ENCODE data around the gene BMPR1A. TPM values are rescaled to one million over a fixed set of nuclear protein-coding genes. Genes with fewer than 3 reads are reported as not detected.
"Not testable (repeated sequence)": the region's sequence is repeated elsewhere in the genome, so short reads cannot be mapped to it uniquely, and the experiment has no call there.

The BMPR1A gene
- total RNA-seq, 1 experiment from 2014 or later, result 24.3 TPM

- Histone ChIP-seq H3K9me2 (ENCODE audit: insufficient read depth) (no peaks in the 10 kb centered on the region), H3K36me3 (ENCODE audit: low read depth) (no peaks in the 10 kb centered on the region), H3K9me3 (ENCODE audit: insufficient read depth, low read depth) (no peaks in the 10 kb centered on the region), H4K20me1 (ENCODE audit: insufficient read depth) (no peaks in the 10 kb centered on the region), H3K27me3 (ENCODE audit: insufficient read depth, low read depth) (no peaks in the 10 kb centered on the region), H3K4me3 (no peak overlapping the region), H3K27ac (no peak overlapping the region), H3F3A (ENCODE audit: insufficient read depth, low read depth) (no peaks in the 10 kb centered on the region), H3K4me1 (replicated peaks; ENCODE audit: insufficient read depth) (no peaks in the 10 kb centered on the region), H3K79me2 (ENCODE audit: low read depth) (no peaks in the 10 kb centered on the region), H2AFZ (no peak overlapping the region), H3K4me2 (no peak overlapping the region)
- no peak for DNase-seq
- no TSS peak for BruUV-seq (replicated peaks)
- intact Hi-C loops (cut with micrococcal nuclease; ENCODE audit: unreplicated experiment), result no loop called here
- TF ChIP-seq EZH2 (IDR thresholded peaks at IDR 0.05; ENCODE audit: low read depth) (no peak), CTCF (conservative IDR thresholded peaks at IDR 0.05) (no peak)
- ChIA-PET CTCF (no interaction called here), POLR2A (ENCODE audit: unreplicated experiment) (no interaction called here)
Measured at GRCh38 chr10:86862786-86863483, 106.5 kb downstream of the BMPR1A start.

- BruUV-seq (replicated peaks), result no TSS peak
- no peaks in the 10 kb centered on the region for H3K4me1 ChIP-seq (replicated peaks; ENCODE audit: insufficient read depth)
- intact Hi-C loops (cut with micrococcal nuclease; ENCODE audit: unreplicated experiment), result no loop called here
- H3K4me3 ChIP-seq, result no peak overlapping the region
- no peak overlapping the region for H3K27ac ChIP-seq
- CTCF ChIA-PET, result no interaction called here
- DNase-seq, result no peak
- H2AFZ ChIP-seq, result no peak overlapping the region
- no peaks in the 10 kb centered on the region for H3F3A ChIP-seq (ENCODE audit: insufficient read depth, low read depth)
- POLR2A ChIA-PET (ENCODE audit: unreplicated experiment), result no interaction called here
- TF ChIP-seq CTCF (conservative IDR thresholded peaks at IDR 0.05), result no peak
- TF ChIP-seq EZH2 (IDR thresholded peaks at IDR 0.05; ENCODE audit: low read depth), result no peak
- H4K20me1 ChIP-seq (ENCODE audit: insufficient read depth), result no peaks in the 10 kb centered on the region
- H3K9me3 ChIP-seq (ENCODE audit: insufficient read depth, low read depth), result no peaks in the 10 kb centered on the region
- no peaks in the 10 kb centered on the region for H3K79me2 ChIP-seq (ENCODE audit: low read depth)
- no peaks in the 10 kb centered on the region for H3K36me3 ChIP-seq (ENCODE audit: low read depth)
- H3K4me2 ChIP-seq, result no peak overlapping the region
- no peaks in the 10 kb centered on the region for H3K9me2 ChIP-seq (ENCODE audit: insufficient read depth)
- no peaks in the 10 kb centered on the region for H3K27me3 ChIP-seq (ENCODE audit: insufficient read depth, low read depth)
Measured at GRCh38 chr10:86863484-86863842, 107.0 kb downstream of the BMPR1A start.

GRCh38 chr10:86865011-86865811, 108.8 kb downstream of the BMPR1A start:
- H3K9me3 ChIP-seq (ENCODE audit: insufficient read depth, low read depth); H3K27me3 ChIP-seq (ENCODE audit: insufficient read depth, low read depth); POLR2A ChIA-PET (ENCODE audit: unreplicated experiment); H3K27ac ChIP-seq; H3K79me2 ChIP-seq (ENCODE audit: low read depth); DNase-seq; BruUV-seq (replicated peaks); H3F3A ChIP-seq (ENCODE audit: insufficient read depth, low read depth); H4K20me1 ChIP-seq (ENCODE audit: insufficient read depth); H2AFZ ChIP-seq; H3K4me2 ChIP-seq; H3K4me1 ChIP-seq (replicated peaks; ENCODE audit: insufficient read depth); H3K4me3 ChIP-seq; H3K9me2 ChIP-seq (ENCODE audit: insufficient read depth); CTCF ChIA-PET; intact Hi-C loops (cut with micrococcal nuclease; ENCODE audit: unreplicated experiment); H3K36me3 ChIP-seq (ENCODE audit: low read depth): not testable (repeated sequence)

Measured in PC-9 (cell line).